KOPT-K1 (cell line): ENCODE measurements around the gene ZNF669.

ENCODE experiments used
- H3K27ac ChIP-seq: fragments of 200-600 bp; sonication (generic); 2 replicates; pipeline ENCODE4 v1.5.1; 2016; ENCODE audit warnings: antibody characterized with exemption, mild to moderate bottlenecking, low read depth, low read length; ENCODE audit not compliant: poor library complexity, severe bottlenecking
- H3K36me3 ChIP-seq: fragments of 200-600 bp; sonication (generic); 2 replicates; pipeline ENCODE4 v1.5.1; 2017; ENCODE audit warnings: antibody characterized with exemption, mild to moderate bottlenecking, low read length, moderate library complexity; ENCODE audit not compliant: insufficient read depth
- H3K9me3 ChIP-seq: fragments of 200-600 bp; sonication (generic); 2 replicates; pipeline ENCODE4 v1.5.1; 2017; ENCODE audit warnings: antibody characterized with exemption, low read length, mild to moderate bottlenecking; ENCODE audit not compliant: insufficient read depth, poor library complexity, severe bottlenecking

ZNF669 gene

DNA sequence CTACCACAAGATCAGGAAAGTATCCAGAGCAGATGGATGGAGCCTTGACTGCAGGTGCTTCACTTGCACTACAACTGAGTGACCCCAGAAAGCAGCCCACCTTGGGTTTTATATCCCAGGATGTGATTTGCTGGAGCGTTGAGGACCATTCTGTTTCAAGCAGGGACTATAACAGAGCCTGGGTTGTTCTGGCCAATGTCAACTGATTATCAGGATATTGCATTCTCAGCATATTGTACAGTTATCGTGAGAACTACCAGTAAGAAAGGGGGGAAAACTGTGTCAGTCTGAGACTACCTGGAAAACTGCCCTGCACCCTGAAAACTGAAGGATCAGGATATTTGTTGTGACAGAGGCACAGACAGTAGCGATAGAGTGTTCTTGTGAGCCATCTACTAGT lies 8.0 kb downstream of the ZNF669 start:
- Histone ChIP-seq H3K9me3 (peaks cover 67% of the 10 kb centered on the region), H3K27ac (no peak overlapping the region), H3K36me3 (peaks cover 52% of the 10 kb centered on the region)

DNA sequence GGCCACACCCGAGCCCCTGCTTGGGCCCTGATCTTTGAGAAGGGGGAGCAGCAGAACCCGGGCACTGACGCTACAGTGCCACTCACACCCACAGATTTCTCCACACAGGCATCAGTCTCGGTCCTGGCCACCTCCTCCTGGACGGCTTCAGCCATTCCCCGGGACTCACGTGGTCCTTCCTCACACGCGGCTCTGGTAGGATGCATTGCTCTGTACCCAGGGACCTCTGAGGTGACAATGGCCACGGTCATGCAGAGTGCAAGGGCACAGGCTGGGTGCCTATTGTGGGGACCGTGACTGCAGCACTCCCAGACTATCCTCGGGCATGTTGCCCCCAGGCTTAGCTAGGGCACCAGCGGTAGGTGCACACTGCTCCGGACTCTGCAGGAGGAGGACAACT lies 13.7 kb downstream of the ZNF669 start:
- H3K9me3 ChIP-seq: peaks cover 12% of the 10 kb centered on the region

GRCh38 chr1:247089616-247090375 lies 14.4 kb downstream of the ZNF669 start:
- H3K27ac ChIP-seq: no peak overlapping the region
- H3K36me3 ChIP-seq: no peaks in the 10 kb centered on the region
- peaks cover 8% of the 10 kb centered on the region for H3K9me3 ChIP-seq

More for the DNA sequence above, 13.7 kb downstream of the ZNF669 start:
- Histone ChIP-seq H3K36me3 (no peaks in the 10 kb centered on the region), H3K27ac (no peak overlapping the region)

DNA sequence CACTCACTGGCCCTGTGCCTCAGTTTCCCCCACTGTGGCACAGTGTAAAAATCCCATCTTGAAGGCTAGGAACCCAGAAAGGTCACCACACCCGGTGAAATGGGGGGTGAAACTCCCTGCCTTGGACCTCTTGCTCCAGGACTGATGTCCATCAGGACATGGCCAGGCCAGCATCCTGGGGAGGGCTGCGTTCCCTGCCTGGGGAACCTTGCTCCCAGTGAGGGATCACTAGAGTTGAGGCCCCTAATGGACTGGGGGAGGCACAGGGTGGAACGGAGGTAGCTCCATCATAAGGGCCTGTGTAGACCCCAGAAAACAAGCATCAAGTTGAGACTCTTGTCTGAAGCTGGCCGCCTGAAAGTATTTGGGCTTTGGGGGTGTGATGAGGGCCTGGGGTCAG lies 15.2 kb downstream of the ZNF669 start:
- no peaks in the 10 kb centered on the region for H3K36me3 ChIP-seq
- H3K27ac ChIP-seq: no peak overlapping the region
- H3K9me3 ChIP-seq: peaks cover 12% of the 10 kb centered on the region

DNA sequence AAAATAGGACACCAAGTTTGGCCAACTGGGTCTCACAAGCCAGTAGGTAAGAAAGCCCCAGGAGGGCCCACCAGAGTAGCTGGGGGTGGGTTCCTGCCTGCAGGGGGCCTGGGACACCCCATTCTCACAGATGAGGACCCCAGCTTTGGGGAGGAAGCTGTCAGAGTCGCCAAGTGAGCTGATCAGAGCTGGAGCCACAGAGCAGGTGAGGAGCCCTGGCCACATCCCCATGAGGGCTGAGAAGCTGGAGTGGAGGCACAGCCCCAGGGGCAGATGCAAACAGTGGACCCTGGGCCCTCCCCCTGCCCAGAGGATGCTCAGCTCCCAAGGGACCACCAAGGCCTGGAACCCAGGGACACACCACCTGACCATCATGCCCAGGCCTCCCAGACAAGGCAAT lies 16.9 kb downstream of the ZNF669 start:
- Histone ChIP-seq H3K27ac (no peak overlapping the region), H3K36me3 (no peaks in the 10 kb centered on the region), H3K9me3 (peaks cover 12% of the 10 kb centered on the region)

GRCh38 chr1:247085310-247085709 lies 18.8 kb downstream of the ZNF669 start:
- H3K36me3 ChIP-seq: no peaks in the 10 kb centered on the region
- peaks cover 12% of the 10 kb centered on the region for H3K9me3 ChIP-seq
- no peak overlapping the region for H3K27ac ChIP-seq

DNA sequence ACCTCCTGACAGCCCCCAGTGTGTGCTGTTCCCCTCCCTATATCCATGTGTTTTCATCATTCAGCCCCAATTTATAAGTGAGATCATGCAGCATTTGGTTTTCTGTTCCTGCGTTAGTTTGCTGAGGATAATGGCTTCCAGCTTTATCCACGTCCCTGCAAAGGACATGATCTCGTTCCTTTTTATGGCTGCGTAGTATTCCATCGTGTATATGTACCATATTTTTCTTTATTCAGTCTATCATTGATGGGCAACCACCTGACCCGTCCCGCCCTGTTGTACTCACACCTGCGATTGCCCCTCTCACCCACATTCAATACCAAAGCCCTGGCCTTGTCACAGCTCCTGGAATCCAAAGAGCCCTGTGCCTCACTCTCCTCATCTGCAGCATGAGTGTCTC lies 19.4 kb downstream of the ZNF669 start:
- H3K36me3 ChIP-seq: no peaks in the 10 kb centered on the region
- H3K9me3 ChIP-seq: peaks cover 12% of the 10 kb centered on the region
- H3K27ac ChIP-seq: no peak overlapping the region

DNA sequence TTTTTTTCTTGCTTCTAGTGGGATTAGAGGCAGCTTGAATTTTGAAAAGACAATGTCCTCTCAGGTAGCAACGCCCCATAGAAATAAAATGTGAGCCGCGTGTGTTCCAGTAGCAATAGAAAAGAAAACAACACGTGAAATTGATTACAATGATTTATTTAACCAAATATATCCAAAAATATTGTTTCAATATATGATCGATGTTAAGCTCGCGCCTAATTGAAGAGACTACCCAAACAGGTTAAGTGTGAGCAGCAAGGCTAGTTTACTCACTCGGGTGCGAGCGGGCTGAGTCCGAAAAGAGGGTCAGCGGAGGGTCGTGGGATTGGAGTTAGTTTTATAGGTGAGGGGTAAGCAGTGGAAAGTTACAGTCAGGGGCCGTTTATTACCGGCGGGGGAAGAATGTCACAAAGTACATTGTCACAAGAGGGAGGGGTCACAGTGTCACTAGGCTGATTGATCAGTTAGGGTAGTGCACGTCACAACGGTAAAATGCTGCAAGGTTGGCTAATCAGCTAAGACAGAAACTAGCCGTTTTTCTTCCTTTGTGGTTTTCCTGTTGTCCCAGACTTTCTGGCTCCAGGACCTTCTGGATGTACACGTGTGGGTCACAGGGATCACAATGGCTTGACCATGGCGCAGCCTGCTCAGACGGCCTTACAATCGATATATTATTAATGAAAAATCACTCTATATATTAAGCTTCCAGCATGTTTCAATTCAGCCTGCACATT lies 24.8 kb downstream of the ZNF669 start:
- peaks cover 20% of the 10 kb centered on the region for H3K36me3 ChIP-seq
- H3K27ac ChIP-seq: peak overlapping the region; percentile 81
- H3K9me3 ChIP-seq: peaks cover 26% of the 10 kb centered on the region

- H3K9me3 ChIP-seq: peaks cover 28% of the 10 kb centered on the region
- H3K27ac ChIP-seq: peak within 1 kb of the TSS; percentile 81
- peaks cover 26% of the 10 kb centered on the region for H3K36me3 ChIP-seq
Observed at GRCh38 chr1:247078258-247079140, 25.7 kb downstream of the ZNF669 start, which contains the start of gene ZNF670. Gene ZNF670 (minus strand): TSS chr1:247078811. CDS start chr1:247078596, 215 bp downstream.

- peaks cover 30% of the 10 kb centered on the region for H3K36me3 ChIP-seq
- peaks cover 34% of the 10 kb centered on the region for H3K9me3 ChIP-seq
- peak overlapping the region; percentile 81 for H3K27ac ChIP-seq
Observed at GRCh38 chr1:247077876-247078257, 26.3 kb downstream of the ZNF669 start.

GRCh38 chr1:247077213-247077612 lies 26.9 kb downstream of the ZNF669 start:
- Histone ChIP-seq H3K36me3 (peaks cover 30% of the 10 kb centered on the region), H3K9me3 (peaks cover 36% of the 10 kb centered on the region), H3K27ac (no peak overlapping the region)

DNA sequence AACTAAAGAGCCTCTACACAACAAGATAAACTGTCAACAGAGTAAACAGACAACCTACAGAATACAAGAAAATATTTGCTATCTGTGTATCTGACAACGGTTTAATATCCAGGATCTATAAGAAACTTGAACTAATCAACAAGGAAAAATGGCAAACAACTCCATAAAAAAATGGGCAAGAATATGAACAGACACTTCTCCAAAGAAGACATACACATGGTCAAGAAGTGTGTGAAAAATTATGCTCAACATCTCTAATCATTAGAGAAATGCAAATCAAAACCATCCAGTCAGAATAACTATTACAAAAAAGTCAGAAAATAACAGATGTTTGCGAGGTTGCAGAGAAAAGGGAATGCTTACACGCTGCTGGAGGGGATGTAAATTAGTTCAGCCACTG lies 33.5 kb downstream of the ZNF669 start:
- Histone ChIP-seq H3K27ac (no peak overlapping the region), H3K9me3 (peaks cover 95% of the 10 kb centered on the region), H3K36me3 (peaks cover 24% of the 10 kb centered on the region)

- peaks cover 10% of the 10 kb centered on the region; the same call in 1 of the 2 replicates for H3K36me3 ChIP-seq
- H3K9me3 ChIP-seq: peaks cover 98% of the 10 kb centered on the region
- no peak overlapping the region for H3K27ac ChIP-seq
Observed at GRCh38 chr1:247064304-247064703, 39.9 kb downstream of the ZNF669 start.

DNA sequence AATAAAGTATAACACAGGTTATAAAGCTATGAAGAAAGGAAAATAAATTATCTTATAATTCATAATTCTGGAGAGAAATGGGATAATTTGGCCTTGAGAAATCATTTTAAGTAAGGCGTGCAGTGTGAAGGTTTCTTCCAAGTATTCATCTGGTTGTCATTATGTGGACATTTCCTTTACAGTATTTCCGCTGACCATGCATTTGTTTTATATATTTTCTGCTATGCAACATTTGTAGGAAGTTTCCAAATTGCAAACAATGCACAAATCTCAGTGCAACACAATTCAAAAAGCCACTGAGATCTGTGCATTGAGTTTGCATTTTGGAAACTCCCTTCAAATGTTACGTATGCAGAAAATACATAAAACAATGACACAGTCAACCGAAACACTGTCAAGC lies 43.4 kb downstream of the ZNF669 start:
- Histone ChIP-seq H3K36me3 (peaks cover 10% of the 10 kb centered on the region; the same call in 1 of the 2 replicates), H3K27ac (no peak overlapping the region), H3K9me3 (peaks cover 97% of the 10 kb centered on the region)

GRCh38 chr1:247056071-247056470 lies 48.1 kb downstream of the ZNF669 start:
- Histone ChIP-seq H3K36me3 (no peaks in the 10 kb centered on the region), H3K27ac (no peak overlapping the region), H3K9me3 (peaks cover 98% of the 10 kb centered on the region)
